ENCODE data around the gene LRP8. TPM values are rescaled to one million over a fixed set of nuclear protein-coding genes. Genes with fewer than 3 reads are reported as not detected.

Gene LRP8
- total RNA-seq, 2 experiments from 2014 or later = 65.1 to 82.5 TPM

- Mint-ChIP-seq H3K27ac (no peak overlapping the region), H3K9me3 (ENCODE audit: low read depth) (peaks cover 2% of the 10 kb centered on the region), H3K4me3 (no peak overlapping the region), H3K27me3 (no peaks in the 10 kb centered on the region), H3K4me1 (peaks cover 3% of the 10 kb centered on the region), H3K36me3 (peaks cover 11% of the 10 kb centered on the region)
- CTCF ChIA-PET = interaction anchor here (1.6 kb wide), 1 partner anchor 52 kb away, joined by 4 read pairs; no protein-coding TSS in a partner anchor
- no peak for ATAC-seq
- peak; percentile 23 for DNase-seq
Measured at GRCh38 chr1:53341521-53341895, 13.6 kb upstream of the LRP8 start.

DNA sequence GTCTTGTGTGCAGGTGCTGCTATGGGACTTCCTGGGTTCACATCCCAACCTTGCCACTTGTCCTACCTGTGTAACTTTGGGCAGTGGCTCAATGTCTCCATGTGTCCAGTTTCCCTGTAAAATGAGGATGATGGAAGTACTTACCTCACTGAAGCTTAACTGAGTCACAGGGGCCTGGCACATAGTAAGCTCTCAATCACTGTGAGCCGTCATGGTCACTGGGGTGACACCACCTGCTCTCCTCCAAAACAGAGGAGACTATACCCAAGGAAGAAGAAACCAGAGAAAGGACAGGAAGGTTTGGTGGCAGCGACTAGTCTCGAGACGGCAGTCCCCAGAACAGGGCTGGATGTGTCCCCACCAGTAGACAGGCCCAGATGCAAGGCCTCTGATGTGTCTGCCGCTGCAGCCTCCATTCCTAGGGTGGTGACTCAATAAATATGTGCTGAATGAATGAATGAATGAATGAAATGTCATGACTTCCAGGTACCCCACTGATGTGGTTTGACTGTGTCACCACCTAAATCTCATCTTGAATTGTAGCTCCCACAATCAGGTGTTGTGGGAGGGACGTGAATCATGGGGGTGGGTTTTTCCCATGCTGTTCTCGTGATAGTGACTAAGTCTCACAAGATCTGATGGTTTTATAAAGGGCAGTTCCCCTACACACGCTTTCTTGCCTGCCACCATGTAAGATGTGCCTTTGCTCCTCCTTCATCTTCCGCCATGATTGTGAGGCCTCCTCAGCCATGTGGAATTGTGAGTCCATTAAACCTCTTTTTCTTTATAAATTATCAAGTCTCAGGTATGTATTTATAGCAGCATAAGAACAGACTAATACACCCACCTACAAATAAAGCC, 13.0 kb upstream of the LRP8 start:
- DNase-seq = peak; percentile 31
- CTCF ChIA-PET = no interaction called here
- Mint-ChIP-seq H3K9me3 (ENCODE audit: low read depth) (peaks cover 2% of the 10 kb centered on the region), H3K4me3 (no peak overlapping the region), H3K27ac (no peak overlapping the region), H3K36me3 (peaks cover 14% of the 10 kb centered on the region), H3K4me1 (peaks cover 4% of the 10 kb centered on the region), H3K27me3 (no peaks in the 10 kb centered on the region)
- ATAC-seq = no peak

DNA sequence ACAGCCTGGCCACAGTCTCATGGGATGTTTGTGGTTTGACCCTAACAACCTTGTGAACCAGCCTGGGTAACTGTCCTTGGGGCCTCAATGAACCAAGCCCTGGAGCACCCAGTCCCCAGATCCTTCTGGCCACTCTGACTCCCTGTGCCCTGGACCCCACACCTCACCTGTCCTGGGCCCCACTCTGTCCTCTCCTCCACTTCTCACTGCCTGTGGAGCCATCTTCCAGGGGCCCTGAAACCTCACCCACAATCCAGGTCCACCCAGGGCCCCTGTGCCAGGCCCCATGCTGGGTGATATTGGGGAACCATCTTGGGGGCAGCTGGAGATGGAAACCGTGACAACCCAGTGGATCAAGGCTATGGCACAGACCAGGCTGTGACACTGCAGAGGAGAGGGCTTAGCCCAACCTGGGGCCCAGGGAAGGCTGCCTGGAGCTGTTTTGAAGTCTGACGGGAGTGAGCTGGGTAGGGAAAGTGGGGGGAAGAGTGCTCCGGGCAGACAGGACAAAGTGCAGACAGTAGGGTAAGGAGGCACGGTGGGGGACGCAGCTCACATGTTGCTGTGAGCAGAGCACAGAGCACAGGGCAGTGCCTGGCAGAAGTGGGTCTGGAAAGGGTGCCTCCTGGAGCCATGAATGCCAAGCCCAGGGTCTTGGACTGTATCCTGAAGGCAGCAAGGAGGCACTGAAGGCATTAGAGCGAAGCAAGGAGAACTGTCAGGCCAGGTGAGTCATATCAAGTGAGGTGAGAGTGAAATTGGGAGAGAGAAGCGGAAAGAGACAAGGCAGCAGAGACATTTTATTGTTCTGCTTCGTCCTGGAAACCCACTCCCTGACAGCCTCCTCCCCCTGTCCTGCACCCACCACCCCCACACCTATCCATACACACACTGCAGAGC, 12.1 kb upstream of the LRP8 start:
- DNase-seq = no peak
- H3K4me1 Mint-ChIP-seq = peaks cover 13% of the 10 kb centered on the region
- no peak for ATAC-seq
- H3K27ac Mint-ChIP-seq = no peak overlapping the region
- H3K27me3 Mint-ChIP-seq = no peaks in the 10 kb centered on the region
- CTCF ChIA-PET = interaction anchor here (2.0 kb wide), 1 partner anchor 53 kb away, joined by 4 read pairs; no protein-coding TSS in a partner anchor
- no peak overlapping the region for H3K4me3 Mint-ChIP-seq
- H3K36me3 Mint-ChIP-seq = peaks cover 15% of the 10 kb centered on the region
- H3K9me3 Mint-ChIP-seq (ENCODE audit: low read depth) = peaks cover 2% of the 10 kb centered on the region

- Mint-ChIP-seq H3K36me3 (peaks cover 15% of the 10 kb centered on the region), H3K27ac (no peak overlapping the region), H3K4me1 (peaks cover 22% of the 10 kb centered on the region), H3K27me3 (no peaks in the 10 kb centered on the region), H3K9me3 (ENCODE audit: low read depth) (peaks cover 2% of the 10 kb centered on the region), H3K4me3 (no peak overlapping the region)
- DNase-seq = no peak
- no peak for ATAC-seq
- CTCF ChIA-PET = interaction anchor here (2.0 kb wide), 1 partner anchor 55 kb away, joined by 4 read pairs; no protein-coding TSS in a partner anchor
Measured at GRCh38 chr1:53338423-53338822, 10.6 kb upstream of the LRP8 start.

GRCh38 chr1:53337499-53337898, 9.6 kb upstream of the LRP8 start:
- H3K4me1 Mint-ChIP-seq = peaks cover 22% of the 10 kb centered on the region
- H3K27ac Mint-ChIP-seq = no peak overlapping the region
- H3K27me3 Mint-ChIP-seq = no peaks in the 10 kb centered on the region
- ATAC-seq (no peak), DNase-seq (no peak)
- H3K4me3 Mint-ChIP-seq = no peak overlapping the region
- H3K36me3 Mint-ChIP-seq = peaks cover 15% of the 10 kb centered on the region
- peaks cover 2% of the 10 kb centered on the region for H3K9me3 Mint-ChIP-seq (ENCODE audit: low read depth)
- CTCF ChIA-PET = interaction anchor here (1.6 kb wide), 1 partner anchor 55 kb away, joined by 3 read pairs; no protein-coding TSS in a partner anchor

GRCh38 chr1:53336146-53336545, 8.3 kb upstream of the LRP8 start:
- no peak overlapping the region for H3K4me3 Mint-ChIP-seq
- CTCF ChIA-PET = interaction anchor here (1.6 kb wide), 1 partner anchor 56 kb away, joined by 3 read pairs; no protein-coding TSS in a partner anchor
- peaks cover 21% of the 10 kb centered on the region for H3K4me1 Mint-ChIP-seq
- H3K27ac Mint-ChIP-seq = no peak overlapping the region
- no peak for ATAC-seq
- H3K9me3 Mint-ChIP-seq (ENCODE audit: low read depth) = peaks cover under 1% of the 10 kb centered on the region
- H3K36me3 Mint-ChIP-seq = peaks cover 15% of the 10 kb centered on the region
- H3K27me3 Mint-ChIP-seq = no peaks in the 10 kb centered on the region
- DNase-seq = peak; percentile 36

- CTCF ChIA-PET = interaction anchor here (1.6 kb wide), 1 partner anchor 57 kb away, joined by 3 read pairs; no protein-coding TSS in a partner anchor
- Mint-ChIP-seq H3K27ac (no peak overlapping the region), H3K27me3 (no peaks in the 10 kb centered on the region), H3K4me1 (peaks cover 19% of the 10 kb centered on the region), H3K9me3 (ENCODE audit: low read depth) (no peaks in the 10 kb centered on the region), H3K36me3 (peaks cover 12% of the 10 kb centered on the region), H3K4me3 (no peak overlapping the region)
- ATAC-seq = no peak
- DNase-seq = no peak
Measured at GRCh38 chr1:53335661-53336060, 7.8 kb upstream of the LRP8 start.

DNA sequence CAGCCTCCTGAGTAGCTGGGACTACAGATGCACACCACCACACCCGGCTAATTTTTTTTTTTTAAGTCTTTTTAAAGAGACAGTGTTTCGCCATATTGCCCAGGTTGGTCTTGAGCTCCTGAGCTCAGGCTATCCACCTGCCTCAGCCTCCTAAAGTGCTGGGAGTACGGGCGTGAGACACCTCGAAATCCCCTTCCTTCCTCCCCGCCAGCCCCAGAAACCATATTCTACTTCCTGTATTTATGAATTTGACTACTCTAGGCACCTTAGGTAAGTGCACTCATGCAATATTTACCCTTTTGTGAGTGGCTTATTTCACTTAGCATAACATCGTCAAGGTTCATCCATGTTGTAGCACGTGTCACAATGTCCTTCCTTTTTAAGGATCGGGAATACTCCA, 6.9 kb upstream of the LRP8 start:
- H3K9me3 Mint-ChIP-seq (ENCODE audit: low read depth) = no peaks in the 10 kb centered on the region
- peak overlapping the region; percentile 37 for H3K27ac Mint-ChIP-seq
- H3K27me3 Mint-ChIP-seq = no peaks in the 10 kb centered on the region
- ATAC-seq (peak; percentile 71), DNase-seq (peak; percentile 39)
- peaks cover 8% of the 10 kb centered on the region for H3K36me3 Mint-ChIP-seq
- H3K4me3 Mint-ChIP-seq = no peak overlapping the region
- CTCF ChIA-PET = interaction anchor here (1.5 kb wide), 1 partner anchor 59 kb away, joined by 6 read pairs; no protein-coding TSS in a partner anchor
- peaks cover 22% of the 10 kb centered on the region for H3K4me1 Mint-ChIP-seq

DNA sequence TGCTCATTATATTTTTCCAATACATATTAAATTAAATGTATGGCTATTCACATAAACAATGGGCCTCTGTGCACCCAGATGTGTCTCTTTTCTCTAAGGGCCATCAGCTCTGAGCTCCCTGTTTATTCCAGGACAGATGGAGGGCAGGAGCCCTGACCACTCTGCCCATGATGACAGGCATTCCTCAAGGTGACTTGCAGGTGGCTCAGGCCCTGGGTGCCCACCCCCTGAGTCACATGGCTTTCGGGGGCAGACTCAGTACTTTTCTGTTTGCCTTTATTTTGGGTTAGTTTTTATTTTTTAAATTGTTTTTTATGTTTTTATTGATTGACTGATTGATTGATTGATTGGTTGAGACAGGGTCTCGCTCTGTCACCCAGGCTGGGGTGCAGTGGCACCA, 6.4 kb upstream of the LRP8 start:
- peaks cover 8% of the 10 kb centered on the region for H3K36me3 Mint-ChIP-seq
- ATAC-seq (no peak), DNase-seq (no peak)
- CTCF ChIA-PET = interaction anchor here (1.5 kb wide), 1 partner anchor 59 kb away, joined by 6 read pairs; no protein-coding TSS in a partner anchor
- no peaks in the 10 kb centered on the region for H3K27me3 Mint-ChIP-seq
- H3K27ac Mint-ChIP-seq = peak overlapping the region; percentile 37
- no peak overlapping the region for H3K4me3 Mint-ChIP-seq
- peaks cover 25% of the 10 kb centered on the region for H3K4me1 Mint-ChIP-seq
- H3K9me3 Mint-ChIP-seq (ENCODE audit: low read depth) = no peaks in the 10 kb centered on the region

- peaks cover 6% of the 10 kb centered on the region for H3K36me3 Mint-ChIP-seq
- CTCF ChIA-PET = no interaction called here
- no peaks in the 10 kb centered on the region for H3K9me3 Mint-ChIP-seq (ENCODE audit: low read depth)
- ATAC-seq (no peak), DNase-seq (peak; percentile 29)
- H3K4me1 Mint-ChIP-seq = peaks cover 32% of the 10 kb centered on the region
- no peak overlapping the region for H3K27ac Mint-ChIP-seq
- no peak overlapping the region for H3K4me3 Mint-ChIP-seq
- H3K27me3 Mint-ChIP-seq = no peaks in the 10 kb centered on the region
Measured at GRCh38 chr1:53332833-53333232, 5.0 kb upstream of the LRP8 start.

DNA sequence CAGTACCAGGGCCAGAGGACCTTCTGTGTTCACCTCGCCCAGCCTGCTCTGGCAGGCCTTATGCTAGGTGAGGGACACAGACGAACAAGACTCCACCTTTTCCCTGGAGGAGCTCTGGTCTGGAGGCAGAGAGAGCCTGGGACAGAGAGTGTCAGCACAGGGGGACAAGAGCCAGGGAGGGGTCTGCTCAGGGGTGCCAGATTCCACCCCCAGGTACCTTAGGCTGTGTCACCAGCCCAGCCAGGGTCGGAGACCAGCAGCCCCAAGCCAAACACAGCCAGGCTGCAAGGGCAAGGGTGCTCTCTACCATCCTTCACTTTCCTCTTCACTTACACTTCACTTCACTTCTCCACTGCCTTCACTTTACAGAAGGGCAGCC, 4.3 kb upstream of the LRP8 start:
- CTCF ChIA-PET = no interaction called here
- DNase-seq (no peak), ATAC-seq (no peak)
- Mint-ChIP-seq H3K9me3 (ENCODE audit: low read depth) (no peaks in the 10 kb centered on the region), H3K27ac (no peak overlapping the region), H3K4me1 (peaks cover 32% of the 10 kb centered on the region), H3K4me3 (no peak overlapping the region), H3K27me3 (no peaks in the 10 kb centered on the region), H3K36me3 (peaks cover 5% of the 10 kb centered on the region)

DNA sequence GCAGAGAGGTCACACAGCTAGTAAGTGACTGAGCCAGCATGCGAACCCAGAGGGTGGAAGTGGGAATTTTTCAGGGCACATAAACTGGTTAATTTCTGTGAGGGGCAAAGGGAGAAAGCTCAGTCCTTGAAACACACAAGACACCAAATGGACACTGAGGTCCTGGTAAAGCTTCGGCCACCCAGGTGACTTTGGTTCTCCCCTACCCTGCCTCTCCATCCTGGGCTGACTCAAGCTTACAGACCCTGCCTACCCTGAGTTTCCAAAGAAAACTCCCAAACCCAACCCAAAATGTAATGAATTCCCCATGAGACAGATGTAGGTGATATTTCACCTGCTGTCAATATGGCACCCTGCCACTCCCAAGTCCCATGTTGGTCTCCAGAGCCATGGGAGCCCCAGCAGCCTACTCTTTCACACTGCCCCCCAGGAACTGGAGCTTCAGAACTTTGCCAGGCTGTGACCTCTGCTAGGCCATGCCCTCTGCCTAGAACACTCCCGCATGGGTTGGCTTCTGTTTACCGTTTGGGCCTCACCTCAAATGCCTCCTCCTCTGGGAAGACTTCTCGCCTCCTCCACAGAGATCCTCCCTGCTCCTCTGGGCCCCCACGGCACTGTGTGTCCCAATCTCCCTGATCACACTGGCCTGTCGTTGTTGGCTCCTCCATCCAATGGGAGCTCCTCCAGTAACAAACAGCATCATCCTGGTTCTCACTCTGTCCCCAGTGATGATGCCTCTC, 3.7 kb upstream of the LRP8 start:
- Mint-ChIP-seq H3K27ac (no peak overlapping the region), H3K27me3 (no peaks in the 10 kb centered on the region), H3K4me1 (peaks cover 32% of the 10 kb centered on the region), H3K4me3 (no peak overlapping the region), H3K9me3 (ENCODE audit: low read depth) (no peaks in the 10 kb centered on the region), H3K36me3 (peaks cover 7% of the 10 kb centered on the region)
- DNase-seq (no peak), ATAC-seq (no peak)
- CTCF ChIA-PET = no interaction called here

DNA sequence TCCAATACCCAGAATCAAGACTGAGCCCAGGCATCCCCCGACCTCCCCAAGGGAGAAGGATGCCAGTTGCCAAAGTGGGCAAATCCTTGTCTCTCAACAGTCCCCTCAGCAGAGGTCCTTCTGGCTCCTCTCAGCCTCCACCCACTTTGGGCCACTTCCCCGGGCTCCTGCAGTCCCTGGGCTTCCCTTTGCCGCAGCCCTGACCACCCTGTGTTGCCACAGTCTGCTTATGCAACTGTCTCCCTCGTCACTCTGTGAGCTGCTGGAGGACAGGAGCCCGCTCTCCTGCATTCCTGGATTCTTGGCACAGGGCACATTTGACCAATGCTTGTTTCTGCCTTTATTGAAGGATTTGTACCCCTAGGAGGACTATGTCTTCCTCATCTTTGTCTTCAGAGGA, 2.9 kb upstream of the LRP8 start:
- Mint-ChIP-seq H3K27ac (no peak overlapping the region), H3K4me1 (peaks cover 33% of the 10 kb centered on the region), H3K36me3 (peaks cover 6% of the 10 kb centered on the region), H3K9me3 (ENCODE audit: low read depth) (no peaks in the 10 kb centered on the region), H3K4me3 (no peak overlapping the region), H3K27me3 (no peaks in the 10 kb centered on the region)
- DNase-seq = no peak
- CTCF ChIA-PET = no interaction called here
- ATAC-seq = no peak
